Tibial artery (tissue), 4 donors: ENCODE data around the gene GNAT3.

ENCODE experiments used
- DNase-seq, 2 donors: peaks; one replicate each; pipeline ENCODE4 v3.0.0-alpha.2; 2019
- H3K27ac ChIP-seq, 2 donors: fragments of 200-600 bp; sonication (generic) in 1 of 2; 1 replicate in 1 of 2; 2 replicates in 1 of 2; pipeline ENCODE4 v1.5.1; 2018 to 2019; ENCODE audit warnings: mild to moderate bottlenecking in 1 of 2
- H3K27me3 ChIP-seq, 2 donors: fragments of 200-600 bp; sonication (generic) in 1 of 2; one replicate each; pipeline versions ENCODE4 v1.5.1 to v1.6.0; 2016 to 2019
- H3K36me3 ChIP-seq, 3 donors: fragments of 200-600 bp; sonication (generic) in 2 of 3; one replicate each; pipeline ENCODE4 v1.5.1; 2016 to 2019; ENCODE audit warnings: mild to moderate bottlenecking in 2 of 3
- H3K4me1 ChIP-seq, 4 donors: fragments of 200-600 bp; sonication (generic) in 2 of 4; 1 replicate in 3 of 4; 2 replicates in 1 of 4; pipeline ENCODE4 v1.5.1; 2016 to 2019
- H3K4me3 ChIP-seq, 2 donors: fragments of 200-600 bp; sonication (generic) in 1 of 2; 1 replicate in 1 of 2; 2 replicates in 1 of 2; pipeline ENCODE4 v1.5.1; 2018 to 2019; ENCODE audit warnings: mild to moderate bottlenecking in 2 of 2
- H3K9me3 ChIP-seq, 3 donors: fragments of 200-600 bp; sonication (generic) in 1 of 3; one replicate each; pipeline ENCODE4 v1.5.1; 2016 to 2019
- CTCF ChIP-seq, 2 experiments: fragments of 200-600 bp in 1 of 2; fragments of 450-650 bp in 1 of 2; IDR thresholded peaks; one replicate each; pipeline ENCODE4 v1.5.1; 2017 to 2019; ENCODE audit warnings: antibody characterized with exemption in 2 of 2, mild to moderate bottlenecking in 1 of 2, moderate library complexity in 1 of 2
- intact Hi-C: fragments of 100-400 bp; cut with DNase I; formaldehyde crosslinking; loops from one replicate; pipeline ENCODE4 v1.15.0; 2023; ENCODE audit warnings: low total_unique reads

The GNAT3 gene

GRCh38 chr7:80464211-80464610, 47.7 kb downstream of the GNAT3 start:
- no peaks in the 10 kb centered on the region for H3K27me3 ChIP-seq
- H3K4me1 ChIP-seq = no peaks in the 10 kb centered on the region
- no peak overlapping the region for H3K27ac ChIP-seq
- TF ChIP-seq CTCF (IDR thresholded peaks at IDR 0.05) = no peak
- H3K4me3 ChIP-seq = no peak overlapping the region
- no peaks in the 10 kb centered on the region for H3K36me3 ChIP-seq
- no peaks in the 10 kb centered on the region for H3K9me3 ChIP-seq
- intact Hi-C loops = no loop called here
- DNase-seq = no peak

GRCh38 chr7:80463272-80463920, 48.5 kb downstream of the GNAT3 start:
- no peak overlapping the region for H3K4me3 ChIP-seq
- H3K27me3 ChIP-seq = no peaks in the 10 kb centered on the region
- no peak for TF ChIP-seq CTCF (IDR thresholded peaks at IDR 0.05)
- no peaks in the 10 kb centered on the region for H3K4me1 ChIP-seq
- intact Hi-C loops = no loop called here
- no peaks in the 10 kb centered on the region for H3K9me3 ChIP-seq
- H3K27ac ChIP-seq = no peak overlapping the region
- no peak for DNase-seq
- H3K36me3 ChIP-seq = no peaks in the 10 kb centered on the region

- Histone ChIP-seq H3K4me1 (no peaks in the 10 kb centered on the region), H3K4me3 (no peak overlapping the region), H3K27me3 (no peaks in the 10 kb centered on the region), H3K27ac (no peak overlapping the region), H3K9me3 (no peaks in the 10 kb centered on the region), H3K36me3 (no peaks in the 10 kb centered on the region)
- DNase-seq = no peak
- intact Hi-C loops = no loop called here
- no peak for TF ChIP-seq CTCF (IDR thresholded peaks at IDR 0.05)
Measured at GRCh38 chr7:80460857-80461256, 51.0 kb downstream of the GNAT3 start.

- no peak for TF ChIP-seq CTCF (IDR thresholded peaks at IDR 0.05)
- no peak for DNase-seq
- no peaks in the 10 kb centered on the region for H3K4me1 ChIP-seq
- H3K36me3 ChIP-seq = no peaks in the 10 kb centered on the region
- H3K9me3 ChIP-seq = no peaks in the 10 kb centered on the region
- no peak overlapping the region for H3K27ac ChIP-seq
- no peaks in the 10 kb centered on the region for H3K27me3 ChIP-seq
- intact Hi-C loops = loop anchor here (10.0 kb wide), 1 partner anchor 395 kb away; no protein-coding TSS in a partner anchor
- H3K4me3 ChIP-seq = no peak overlapping the region
Measured at GRCh38 chr7:80459776-80460510, 51.9 kb downstream of the GNAT3 start.

- Histone ChIP-seq H3K27me3 (no peaks in the 10 kb centered on the region), H3K36me3 (no peaks in the 10 kb centered on the region), H3K4me1 (no peaks in the 10 kb centered on the region), H3K9me3 (no peaks in the 10 kb centered on the region), H3K27ac (no peak overlapping the region), H3K4me3 (no peak overlapping the region)
- intact Hi-C loops = loop anchor here (10.0 kb wide), 1 partner anchor 394 kb away; no protein-coding TSS in a partner anchor
- DNase-seq = no peak
- no peak for TF ChIP-seq CTCF (IDR thresholded peaks at IDR 0.05)
Measured at GRCh38 chr7:80458822-80459725, 52.8 kb downstream of the GNAT3 start.
